ENCODE measurements around the gene RFC2. TPM values are rescaled to one million over a fixed set of nuclear protein-coding genes. Genes with fewer than 3 reads are reported as not detected.

Gene RFC2
- total RNA-seq, 1 experiment from 2014 or later = 73.6 TPM

DNA sequence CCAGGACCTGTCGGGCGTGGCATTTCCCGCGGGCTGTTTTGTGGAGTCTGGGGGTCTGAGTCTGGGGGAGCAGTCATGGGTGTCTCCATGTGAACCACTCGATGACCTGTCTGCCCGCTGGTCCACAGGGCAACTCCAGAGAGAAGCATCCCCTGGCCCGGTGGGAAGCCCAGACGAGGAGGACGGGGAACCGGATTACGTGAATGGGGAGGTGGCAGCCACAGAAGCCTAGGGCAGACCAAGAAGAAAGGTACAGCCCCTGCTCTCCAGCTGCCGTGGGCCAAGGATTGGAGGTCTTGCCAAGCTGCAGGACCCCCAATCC, 29.7 kb downstream of the RFC2 start:
- Histone ChIP-seq H3K27me3 (ENCODE audit: insufficient read depth, low read length) (no peaks in the 10 kb centered on the region), H3K4ac (ENCODE audit: low read depth, low read length) (no peak overlapping the region), H3K23me2 (ENCODE audit: insufficient read length, low read depth, low read length, poor library complexity, severe bottlenecking) (peaks cover 3% of the 10 kb centered on the region), H3K27ac (ENCODE audit: insufficient read length, low read depth, low read length) (no peak overlapping the region), H3K79me2 (ENCODE audit: insufficient read depth, low read length) (no peaks in the 10 kb centered on the region), H2BK20ac (ENCODE audit: low read depth, low read length, poor library complexity, severe bottlenecking) (no peak overlapping the region), H3K4me2 (ENCODE audit: insufficient read depth, insufficient read length, low read length) (no peak overlapping the region), H2AK5ac (ENCODE audit: insufficient read length, low read length) (no peak overlapping the region), H3K23ac (ENCODE audit: insufficient read length, low read depth, low read length) (no peak overlapping the region), H4K20me1 (ENCODE audit: control insufficient read depth, insufficient read depth, insufficient read length) (peaks cover 3% of the 10 kb centered on the region), H4K91ac (ENCODE audit: insufficient read length, low read depth, low read length) (no peak overlapping the region), H2BK5ac (ENCODE audit: insufficient read length, low read length) (no peak overlapping the region), H3K79me1 (ENCODE audit: insufficient read depth, low read depth, low read length, poor library complexity, severe bottlenecking) (no peaks in the 10 kb centered on the region), H3K18ac (ENCODE audit: insufficient read length, low read depth, low read length) (no peak overlapping the region), H4K8ac (replicated peaks; ENCODE audit: insufficient read length, low read depth, low read length) (no peak overlapping the region), H2BK15ac (ENCODE audit: low read depth, low read length) (no peak overlapping the region), H2BK120ac (ENCODE audit: low read depth, low read length, poor library complexity, severe bottlenecking) (no peak overlapping the region), H3K56ac (ENCODE audit: insufficient read length, low read depth, low read length) (no peak overlapping the region), H3K4me1 (ENCODE audit: insufficient read depth, low read length) (no peaks in the 10 kb centered on the region), H2AFZ (ENCODE audit: low read length) (no peak overlapping the region), H4K5ac (ENCODE audit: insufficient read length, low read depth, low read length) (no peak overlapping the region), H3K9ac (ENCODE audit: extremely low read depth, insufficient read length, low read length) (no peak overlapping the region), H3K9me3 (ENCODE audit: control insufficient read depth, low read depth, low read length) (no peaks in the 10 kb centered on the region), H2BK12ac (ENCODE audit: insufficient read length, low read depth, low read length) (no peak overlapping the region), H3K14ac (ENCODE audit: insufficient read depth, low read length) (no peak overlapping the region), H3T11ph (ENCODE audit: low read length) (no peak overlapping the region)
- TF ChIP-seq, protein P1, sequence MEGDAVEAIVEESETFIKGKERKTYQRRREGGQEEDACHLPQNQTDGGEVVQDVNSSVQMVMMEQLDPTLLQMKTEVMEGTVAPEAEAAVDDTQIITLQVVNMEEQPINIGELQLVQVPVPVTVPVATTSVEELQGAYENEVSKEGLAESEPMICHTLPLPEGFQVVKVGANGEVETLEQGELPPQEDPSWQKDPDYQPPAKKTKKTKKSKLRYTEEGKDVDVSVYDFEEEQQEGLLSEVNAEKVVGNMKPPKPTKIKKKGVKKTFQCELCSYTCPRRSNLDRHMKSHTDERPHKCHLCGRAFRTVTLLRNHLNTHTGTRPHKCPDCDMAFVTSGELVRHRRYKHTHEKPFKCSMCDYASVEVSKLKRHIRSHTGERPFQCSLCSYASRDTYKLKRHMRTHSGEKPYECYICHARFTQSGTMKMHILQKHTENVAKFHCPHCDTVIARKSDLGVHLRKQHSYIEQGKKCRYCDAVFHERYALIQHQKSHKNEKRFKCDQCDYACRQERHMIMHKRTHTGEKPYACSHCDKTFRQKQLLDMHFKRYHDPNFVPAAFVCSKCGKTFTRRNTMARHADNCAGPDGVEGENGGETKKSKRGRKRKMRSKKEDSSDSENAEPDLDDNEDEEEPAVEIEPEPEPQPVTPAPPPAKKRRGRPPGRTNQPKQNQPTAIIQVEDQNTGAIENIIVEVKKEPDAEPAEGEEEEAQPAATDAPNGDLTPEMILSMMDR (conservative IDR thresholded peaks at IDR 0.05) = no peak
- Mint-ChIP-seq H3K27me3 (ENCODE audit: low read depth) (peaks cover 1% of the 10 kb centered on the region), H3K36me3 (ENCODE audit: insufficient read depth in 1 of 3, low read depth in 3 of 3) (peaks cover 12 to 27% (median 23%) of the 10 kb centered on the region in 3 experiments), H3K4me3 (no peak overlapping the region), H3K4me1 (peaks cover 7 to 13% of the 10 kb centered on the region in 2 experiments; a peak in 1 of 4 replicates), H3K27ac (no peak overlapping the region; a peak in 1 of 7 replicates), H3K9me3 (no peaks in the 10 kb centered on the region; a peak in 1 of 5 replicates)
- WGBS (ENCODE audit: extremely low coverage, insufficient read length, low lambda C conversion rate) = no CpG with 5 or more reads among the region's 12 CpGs
- no peak for DNase-seq

All from H9 (cell line).